Prostate gland (tissue), 2 donors: ENCODE results near the gene NEU4. TPM values are rescaled to one million over a fixed set of nuclear protein-coding genes. Genes with fewer than 3 reads are reported as not detected.
A peak's percentile ranks its signal among the peaks of the same experiment; 100 is the strongest.

Source experiments
- DNase-seq: peaks from one replicate; pipeline ENCODE4 v3.0.0-alpha.2; 2019; ENCODE audit warnings: low spot score
- H3K27ac ChIP-seq, 2 donors: fragments of 200-600 bp; sonication (generic); 2 replicates each; pipeline ENCODE4 v1.5.1; 2017 to 2019
- H3K27me3 ChIP-seq: fragments of 200-600 bp; sonication (generic); replicated peaks from 2 replicates; pipeline ENCODE4 v1.5.1; 2019; ENCODE audit not compliant: insufficient read depth
- H3K36me3 ChIP-seq, 2 donors: fragments of 200-600 bp; sonication (generic); 1 replicate in 1 of 2; 2 replicates in 1 of 2; pipeline versions ENCODE4 v1.5.1 to v1.8.1; 2017 to 2019
- H3K4me1 ChIP-seq: fragments of 200-600 bp; sonication (generic); replicated peaks from 2 replicates; pipeline ENCODE4 v1.5.1; 2019
- H3K4me3 ChIP-seq, 2 donors: fragments of 200-600 bp; sonication (generic); 2 replicates each; pipeline ENCODE4 v1.5.1; 2017 to 2019
- H3K9me3 ChIP-seq: fragments of 200-600 bp; sonication (generic); 2 replicates; pipeline ENCODE4 v1.5.1; 2017
- CTCF ChIP-seq, 4 experiments: fragments of 200-600 bp in 2 of 4; fragments of 450-650 bp in 2 of 4; sonication (generic) in 2 of 4; IDR thresholded peaks; 1 replicate in 3 of 4; 2 replicates in 1 of 4; pipeline ENCODE4 v1.5.1; 2016 to 2019; ENCODE audit warnings: antibody characterized with exemption in 4 of 4, mild to moderate bottlenecking in 2 of 4, moderate library complexity in 2 of 4
- POLR2A ChIP-seq: fragments of 450-650 bp; IDR thresholded peaks from one replicate; pipeline ENCODE4 v1.6.1; 2016; ENCODE audit warnings: antibody characterized with exemption, mild to moderate bottlenecking
- POLR2AphosphoS5 ChIP-seq: sonication (generic); formaldehyde crosslinking; IDR thresholded peaks from one replicate; pipeline ENCODE4 v1.6.1; 2017; ENCODE audit warnings: antibody characterized with exemption
- WGBS: methylation state at CpG from one replicate; pipeline ENCODE4 v1.1.5; 2018; 5-methylcytosine and 5-hydroxymethylcytosine counted together
- intact Hi-C: fragments of 100-400 bp; cut with DNase I; formaldehyde crosslinking; loops from one replicate; pipeline ENCODE4 v1.14.2; 2022
- total RNA-seq, 2 donors: library from RNA; depleted of rRNA; stranded (reverse); fragments of >200 nt; gene quantifications; one replicate each; pipeline ENCODE4 v1.1.0, GENCODE V29; 2016

Gene NEU4
- total RNA-seq, 2 donors from 2014 or later, result 0.62 TPM; not detected in 1

GRCh38 chr2:241841181-241842066 is 32.4 kb downstream of the NEU4 start:
- WGBS, result 79% methylated on average over 28 of the region's 28 CpGs
- TF ChIP-seq POLR2A, result no peak
- TF ChIP-seq CTCF (IDR thresholded peaks at IDR 0.05), result no peak
- TF ChIP-seq POLR2AphosphoS5, result no peak
- H3K9me3 ChIP-seq, result no peaks in the 10 kb centered on the region
- H3K27me3 ChIP-seq, result no peaks in the 10 kb centered on the region
- intact Hi-C loops, result no loop called here
- H3K36me3 ChIP-seq, result no peaks in the 10 kb centered on the region
- H3K4me1 ChIP-seq, result no peaks in the 10 kb centered on the region
- no peak overlapping the region for H3K27ac ChIP-seq
- no peak for DNase-seq
- no peak overlapping the region for H3K4me3 ChIP-seq

- Histone ChIP-seq H3K4me1 (no peaks in the 10 kb centered on the region), H3K27ac (no peak overlapping the region), H3K9me3 (no peaks in the 10 kb centered on the region), H3K27me3 (no peaks in the 10 kb centered on the region), H3K36me3 (no peaks in the 10 kb centered on the region), H3K4me3 (no peak overlapping the region)
- intact Hi-C loops, result no loop called here
- DNase-seq, result no peak
- no peak for TF ChIP-seq POLR2AphosphoS5
- TF ChIP-seq POLR2A, result no peak
- no peak for TF ChIP-seq CTCF (IDR thresholded peaks at IDR 0.05)
- 84% methylated on average over 11 of the region's 11 CpGs for WGBS
Measured at GRCh38 chr2:241842067-241842415, 33.0 kb downstream of the NEU4 start.

- 82% methylated on average over 29 of the region's 29 CpGs for WGBS
Measured at GRCh38 chr2:241842620-241843211, 33.7 kb downstream of the NEU4 start.

GRCh38 chr2:241843321-241844065 is 34.5 kb downstream of the NEU4 start:
- 77% methylated on average over 35 of the region's 52 CpGs for WGBS
- Histone ChIP-seq H3K4me1 (no peaks in the 10 kb centered on the region), H3K27ac (peak overlapping the region; percentile 36 to 45)

More at GRCh38 chr2:241842620-241843211, 33.7 kb downstream of the NEU4 start:
- DNase-seq, result no peak
- Histone ChIP-seq H3K27ac (no peak overlapping the region), H3K36me3 (no peaks in the 10 kb centered on the region), H3K4me3 (no peak overlapping the region), H3K9me3 (no peaks in the 10 kb centered on the region), H3K27me3 (no peaks in the 10 kb centered on the region), H3K4me1 (no peaks in the 10 kb centered on the region)
- no peak for TF ChIP-seq POLR2A
- TF ChIP-seq POLR2AphosphoS5, result no peak
- no peak for TF ChIP-seq CTCF (IDR thresholded peaks at IDR 0.05)
- intact Hi-C loops, result no loop called here

More at GRCh38 chr2:241843321-241844065, 34.5 kb downstream of the NEU4 start:
- no peaks in the 10 kb centered on the region for H3K36me3 ChIP-seq
- no peaks in the 10 kb centered on the region for H3K27me3 ChIP-seq
- peak overlapping the region; percentile 25 to 35 for H3K4me3 ChIP-seq
- TF ChIP-seq POLR2AphosphoS5 (no peak), CTCF (IDR thresholded peaks at IDR 0.05) (no peak), POLR2A (no peak)
- intact Hi-C loops, result no loop called here
- no peak for DNase-seq
- H3K9me3 ChIP-seq, result no peaks in the 10 kb centered on the region
